A673 (cell line): Measurements from ENCODE around the gene LRRC10. TPM values are rescaled to one million over a fixed set of nuclear protein-coding genes. Genes with fewer than 3 reads are reported as not detected.

Experiments used
- BruUV-seq: library from RNA; stranded (reverse); fragments of 400-500 nt; replicated peaks from 2 replicates; lab custom pipeline; 2021; lab: Mats Ljungman, UMichigan
- CTCF ChIA-PET: fragments of 300-600 bp; sonication (Branson Sonifier 250); formaldehyde crosslinking; loops from one replicate; lab custom pipeline; 2022; ENCODE audit warnings: antibody characterized with exemption; lab: Charles Lee
- POLR2A ChIA-PET: fragments of 300-600 bp; sonication (Branson Sonifier 250); formaldehyde crosslinking; loops from one replicate; lab custom pipeline; 2022; ENCODE audit warnings: antibody characterized with exemption; ENCODE audit not compliant: low non-redundant PET; lab: Charles Lee
- DNase-seq: peaks from one replicate; pipeline ENCODE4 v3.0.0-alpha.2; 2015; ENCODE audit warnings: low spot score
- H3K27ac ChIP-seq: fragments of 200-600 bp; sonication (generic); 2 replicates; pipeline ENCODE4 v1.5.1; 2016; ENCODE audit warnings: mixed run types, low read depth, mild to moderate bottlenecking, mixed read lengths, antibody characterized with exemption, low read length; ENCODE audit not compliant: poor library complexity, severe bottlenecking
- H3K27me3 ChIP-seq: fragments of 200-600 bp; sonication (generic); replicated peaks from 2 replicates; pipeline ENCODE4 v1.6.1; 2017; ENCODE audit warnings: mixed run types, low read depth, mild to moderate bottlenecking, mixed read lengths, antibody characterized with exemption, low read length; ENCODE audit not compliant: insufficient read depth, poor library complexity
- H3K36me3 ChIP-seq: fragments of 200-600 bp; sonication (generic); 2 replicates; pipeline ENCODE4 v1.6.1; 2016; ENCODE audit warnings: mixed run types, mild to moderate bottlenecking, mixed read lengths, antibody characterized with exemption, low read length; ENCODE audit not compliant: insufficient read depth, poor library complexity, severe bottlenecking
- H3K4me1 ChIP-seq: fragments of 200-600 bp; sonication (generic); 2 replicates; pipeline ENCODE4 v1.6.1; 2017; ENCODE audit warnings: mixed run types, mild to moderate bottlenecking, mixed read lengths, antibody characterized with exemption, low read length; ENCODE audit not compliant: insufficient read depth, poor library complexity, severe bottlenecking
- H3K4me3 ChIP-seq: fragments of 200-600 bp; sonication (generic); 2 replicates; pipeline ENCODE4 v1.5.1; 2016; ENCODE audit warnings: low read depth, mixed run types, mild to moderate bottlenecking, mixed read lengths, low read length; ENCODE audit not compliant: poor library complexity, severe bottlenecking
- H3K9me3 ChIP-seq: fragments of 200-600 bp; sonication (generic); 2 replicates; pipeline ENCODE4 v1.6.1; 2016; ENCODE audit warnings: mixed run types, low read depth, mild to moderate bottlenecking, mixed read lengths, antibody characterized with exemption, low read length; ENCODE audit not compliant: poor library complexity, severe bottlenecking
- EZH2 ChIP-seq: fragments of 200-600 bp; sonication (generic); IDR thresholded peaks from 2 replicates; pipeline ENCODE4 v1.6.1; 2017; ENCODE audit warnings: borderline replicate concordance, low read depth, mild to moderate bottlenecking, mixed read lengths, antibody characterized with exemption, low read length; ENCODE audit not compliant: poor library complexity, severe bottlenecking
- intact Hi-C: fragments of 100-400 bp; cut with micrococcal nuclease; formaldehyde crosslinking; loops from one replicate; pipeline ENCODE4 v1.10.0; 2022; ENCODE audit not compliant: unreplicated experiment
- total RNA-seq: library from RNA; stranded (reverse); gene quantifications from 2 replicates; pipeline ENCODE4 v1.2.3, GENCODE V29; 2021
- TF ChIP-seq, protein P1 (sequence below): fragments of 300-800, 200-600 bp; sonication (generic); conservative IDR thresholded peaks from 2 replicates; pipeline ENCODE4 v1.5.1; 2017; ENCODE audit warnings: low read depth, mild to moderate bottlenecking, antibody characterized with exemption, low read length, moderate library complexity, mixed read lengths

LRRC10 gene
- total RNA-seq, 1 experiment from 2014 or later: not detected

DNA sequence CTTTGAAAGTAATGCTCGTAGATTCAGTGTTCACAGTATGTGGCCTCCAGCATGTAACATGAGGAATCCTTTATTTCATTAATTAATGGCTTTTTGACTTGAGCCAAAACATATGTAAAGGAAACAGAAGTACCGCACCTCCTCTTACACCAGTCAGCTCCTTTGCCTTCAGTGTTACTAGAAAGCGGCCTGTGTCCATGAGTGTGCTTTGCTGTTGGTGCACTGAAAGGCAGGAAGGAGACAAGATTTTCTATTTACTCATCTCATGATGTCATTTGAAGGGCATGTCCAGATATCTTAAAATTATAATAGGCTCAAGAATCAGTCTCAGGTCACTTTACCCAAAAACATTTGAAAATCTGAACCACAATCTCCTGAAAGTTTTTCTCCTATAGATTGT lies 35.4 kb downstream of the LRRC10 start:
- Histone ChIP-seq H3K27me3 (no peaks in the 10 kb centered on the region), H3K9me3 (no peaks in the 10 kb centered on the region), H3K4me3 (no peak overlapping the region), H3K36me3 (peaks cover 21% of the 10 kb centered on the region), H3K4me1 (no peaks in the 10 kb centered on the region), H3K27ac (no peak overlapping the region)
- intact Hi-C loops: loop anchor here (10.0 kb wide), 1 partner anchor 221 kb away; the partner anchor contains the start of gene YEATS4
- ChIA-PET POLR2A (no interaction called here), CTCF (no interaction called here)
- no TSS peak for BruUV-seq
- TF ChIP-seq EZH2: no peak
- TF ChIP-seq, protein P1, sequence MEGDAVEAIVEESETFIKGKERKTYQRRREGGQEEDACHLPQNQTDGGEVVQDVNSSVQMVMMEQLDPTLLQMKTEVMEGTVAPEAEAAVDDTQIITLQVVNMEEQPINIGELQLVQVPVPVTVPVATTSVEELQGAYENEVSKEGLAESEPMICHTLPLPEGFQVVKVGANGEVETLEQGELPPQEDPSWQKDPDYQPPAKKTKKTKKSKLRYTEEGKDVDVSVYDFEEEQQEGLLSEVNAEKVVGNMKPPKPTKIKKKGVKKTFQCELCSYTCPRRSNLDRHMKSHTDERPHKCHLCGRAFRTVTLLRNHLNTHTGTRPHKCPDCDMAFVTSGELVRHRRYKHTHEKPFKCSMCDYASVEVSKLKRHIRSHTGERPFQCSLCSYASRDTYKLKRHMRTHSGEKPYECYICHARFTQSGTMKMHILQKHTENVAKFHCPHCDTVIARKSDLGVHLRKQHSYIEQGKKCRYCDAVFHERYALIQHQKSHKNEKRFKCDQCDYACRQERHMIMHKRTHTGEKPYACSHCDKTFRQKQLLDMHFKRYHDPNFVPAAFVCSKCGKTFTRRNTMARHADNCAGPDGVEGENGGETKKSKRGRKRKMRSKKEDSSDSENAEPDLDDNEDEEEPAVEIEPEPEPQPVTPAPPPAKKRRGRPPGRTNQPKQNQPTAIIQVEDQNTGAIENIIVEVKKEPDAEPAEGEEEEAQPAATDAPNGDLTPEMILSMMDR: no peak
- DNase-seq: no peak

DNA sequence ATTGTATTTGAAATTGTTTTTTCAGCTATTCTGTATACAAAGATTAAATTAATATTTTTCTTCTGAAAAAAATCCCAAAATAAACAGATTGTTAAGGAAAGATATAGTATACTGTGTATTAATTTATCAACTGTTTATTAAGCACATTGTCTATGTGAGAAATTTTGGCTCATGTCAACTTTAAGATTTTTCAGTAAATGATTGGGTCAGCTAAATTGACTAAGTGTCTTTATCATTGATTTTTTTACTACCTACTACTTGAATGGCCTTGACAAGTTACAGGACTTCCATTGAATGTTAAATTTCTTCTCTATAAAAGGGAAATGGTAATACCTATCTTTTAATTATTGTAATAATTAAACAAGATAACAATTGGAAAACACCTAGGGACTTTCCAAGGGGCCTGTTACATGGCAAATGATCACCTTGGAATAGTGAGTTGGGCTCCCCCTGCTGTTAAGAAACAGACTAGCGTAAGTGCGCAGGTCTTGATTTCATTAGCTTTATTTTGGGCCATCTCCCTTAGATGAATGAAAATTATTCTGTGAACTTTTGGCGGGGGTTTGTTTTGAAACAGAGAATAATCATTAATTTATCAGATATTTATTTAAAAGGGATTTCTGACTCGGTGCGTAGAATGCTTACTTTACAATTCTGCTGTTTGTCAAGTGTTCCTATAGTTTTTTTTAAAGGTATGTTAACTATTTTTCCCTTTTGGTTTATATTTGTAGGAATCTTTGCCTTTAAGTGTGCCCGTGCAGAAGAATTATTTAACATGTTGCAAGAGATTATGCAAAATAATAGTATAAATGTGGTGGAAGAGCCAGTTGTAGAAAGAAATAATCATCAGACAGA lies 39.9 kb downstream of the LRRC10 start:
- intact Hi-C loops: loop anchor here (1.0 to 10.0 kb wide), 3 partner anchors 100 to 216 kb away; partner anchors contain the start of genes FRS2 and YEATS4
- ChIA-PET POLR2A (interaction anchor here (0.7 to 0.8 kb wide), 2 partner anchors 18 to 198 kb away, joined by 3 read pairs; no protein-coding TSS in a partner anchor), CTCF (interaction anchor here (0.5 to 2.8 kb wide), 5 partner anchors 9 to 280 kb away, joined by 3 to 16 read pairs (median 3); partner anchors contain the start of gene FRS2)
- no TSS peak for BruUV-seq
- Histone ChIP-seq H3K36me3 (peaks cover 21% of the 10 kb centered on the region), H3K9me3 (no peaks in the 10 kb centered on the region), H3K4me3 (no peak overlapping the region), H3K27ac (no peak overlapping the region), H3K27me3 (no peaks in the 10 kb centered on the region), H3K4me1 (no peaks in the 10 kb centered on the region)
- no peak for TF ChIP-seq EZH2
- TF ChIP-seq, protein P1: peak; percentile 92
- peak; percentile 73 for DNase-seq

DNA sequence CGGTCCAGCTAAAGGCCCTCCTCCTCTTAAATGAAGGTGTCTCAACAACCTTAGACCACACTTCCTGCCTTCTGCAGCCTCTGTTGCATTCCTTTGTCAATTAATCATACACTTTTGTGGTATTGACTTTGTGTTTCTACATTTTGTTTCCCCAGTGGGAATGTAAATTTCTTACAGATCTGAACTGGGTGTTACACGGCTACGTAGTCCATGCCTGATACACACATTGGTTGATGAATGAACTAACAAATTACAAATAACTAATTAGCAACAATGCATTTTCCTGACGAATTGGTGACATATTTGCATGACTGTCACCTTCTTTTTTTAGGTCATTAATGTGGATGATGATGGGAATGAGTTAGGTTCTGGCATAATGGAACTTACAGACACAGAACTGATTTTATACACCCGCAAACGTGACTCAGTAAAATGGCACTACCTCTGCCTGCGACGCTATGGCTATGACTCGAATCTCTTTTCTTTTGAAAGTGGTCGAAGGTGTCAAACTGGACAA lies 40.6 kb downstream of the LRRC10 start:
- no peak overlapping the region for H3K27ac ChIP-seq
- CTCF ChIA-PET: interaction anchor here (1.3 to 2.8 kb wide), 2 partner anchors 212 to 279 kb away, joined by 5 to 16 read pairs; no protein-coding TSS in a partner anchor
- POLR2A ChIA-PET: interaction anchor here (0.7 kb wide), 1 partner anchor 137 kb away, joined by 4 read pairs; no protein-coding TSS in a partner anchor
- no TSS peak for BruUV-seq
- H3K27me3 ChIP-seq: no peaks in the 10 kb centered on the region
- intact Hi-C loops: loop anchor here (1.0 to 10.0 kb wide), 3 partner anchors 99 to 215 kb away; partner anchors contain the start of genes FRS2 and YEATS4
- TF ChIP-seq, protein P1: no peak
- no peak for TF ChIP-seq EZH2
- no peak overlapping the region for H3K4me3 ChIP-seq
- H3K36me3 ChIP-seq: peaks cover 21% of the 10 kb centered on the region
- H3K4me1 ChIP-seq: no peaks in the 10 kb centered on the region
- no peak for DNase-seq
- H3K9me3 ChIP-seq: no peaks in the 10 kb centered on the region
